Ecto neural progenitor cell (in vitro differentiated cells): ENCODE results near the gene ATP9B.
"Not testable (repeated sequence)": the region's sequence is repeated elsewhere in the genome, so short reads cannot be mapped to it uniquely, and the experiment has no call there.

ENCODE experiments used
- DNase-seq: peaks from one replicate; pipeline ENCODE4 v3.0.0-alpha.2; 2018; ENCODE audit warnings: low spot score

The ATP9B gene

DNA sequence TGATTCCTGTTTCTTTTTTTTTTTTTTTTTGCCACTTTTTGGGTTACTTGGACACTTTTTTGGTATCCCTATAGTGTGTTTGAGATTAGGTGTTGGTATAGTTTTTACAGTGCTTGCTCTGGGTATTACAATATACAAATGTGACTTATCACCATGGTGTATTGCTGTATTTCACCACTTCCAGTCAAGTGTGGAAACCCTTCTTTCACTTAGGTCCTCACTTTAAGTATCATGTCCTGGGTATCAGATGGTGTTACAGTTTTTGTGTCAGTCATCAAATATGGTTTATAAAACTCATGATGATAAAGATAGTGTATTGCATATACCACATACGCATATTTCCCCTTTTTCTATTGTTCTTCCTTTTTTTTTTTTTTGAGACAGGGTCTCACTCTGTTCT is 1.8 kb downstream of the ATP9B start:
- DNase-seq = no peak

DNA sequence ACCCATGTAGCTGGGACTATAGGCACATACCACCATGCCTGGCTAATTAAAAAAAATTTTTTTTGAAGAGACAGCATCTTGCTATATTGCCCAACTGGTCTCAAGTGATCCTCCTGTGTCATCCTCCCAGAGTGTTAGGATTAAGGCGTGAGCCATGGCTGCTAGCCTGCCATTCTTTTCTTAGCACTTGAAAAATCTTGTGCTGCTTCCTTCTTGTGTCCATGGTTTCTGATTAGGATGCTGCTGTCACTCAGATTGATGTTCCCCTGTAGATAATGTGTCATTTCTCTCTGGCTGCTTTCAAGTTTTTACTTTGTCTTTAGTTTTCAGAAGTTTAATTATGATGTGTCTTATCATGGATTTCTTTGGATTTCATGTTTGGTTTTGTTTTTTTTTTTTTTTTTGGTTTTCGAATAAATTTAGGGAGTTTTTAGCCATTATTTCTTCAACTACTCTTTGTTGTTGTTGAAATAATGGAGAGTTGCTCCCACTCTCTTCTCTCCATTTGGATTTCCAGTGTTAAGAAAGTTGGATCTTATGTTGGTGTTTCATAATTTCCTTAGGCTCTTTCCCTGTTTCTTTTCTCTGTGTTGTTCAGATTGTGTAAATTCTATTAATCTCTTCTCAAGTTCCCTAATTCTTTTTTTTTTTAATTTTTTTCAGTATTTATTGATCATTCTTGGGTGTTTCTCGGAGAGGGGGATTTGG is 2.5 kb downstream of the ATP9B start:
- DNase-seq = peak; percentile 17

DNA sequence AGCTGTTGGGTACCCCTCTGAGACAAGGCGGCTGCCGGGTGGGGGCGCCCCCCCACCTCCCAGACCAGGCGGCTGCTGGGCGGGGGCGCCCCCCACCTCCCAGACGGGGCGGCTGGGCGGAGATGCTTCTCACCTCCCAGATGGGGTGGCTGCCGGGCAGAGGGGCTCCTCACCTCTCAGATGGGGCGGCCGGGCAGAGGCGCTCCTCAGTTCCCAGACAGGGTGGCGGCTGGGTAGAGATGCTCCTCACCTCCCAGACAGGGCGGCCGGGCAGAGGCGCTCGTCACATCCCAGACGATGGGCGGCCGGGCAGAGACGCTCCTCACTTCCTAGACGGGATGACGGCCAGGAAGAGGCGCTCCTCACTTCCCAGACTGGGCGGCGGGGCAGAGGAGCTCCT is 3.5 kb downstream of the ATP9B start:
- not testable (repeated sequence) for DNase-seq

DNA sequence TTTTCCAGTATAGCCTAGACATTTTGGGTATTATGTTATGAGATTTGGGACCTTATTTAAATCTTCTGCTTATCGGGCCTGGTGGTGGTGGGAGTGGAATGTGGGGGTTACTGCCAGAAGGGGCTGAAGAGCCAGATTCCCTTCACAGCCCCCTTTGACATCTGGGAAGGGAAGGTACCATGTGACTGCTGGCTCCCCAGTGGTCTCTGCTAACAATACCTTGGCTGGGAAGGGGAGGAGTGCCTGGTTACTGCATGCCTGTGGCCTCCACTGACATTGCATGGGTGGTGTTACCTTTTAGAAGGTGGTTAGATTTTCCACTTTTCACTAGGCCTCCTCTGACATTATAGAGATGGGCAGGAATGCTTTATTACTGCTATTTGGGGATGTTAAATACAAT is 8.0 kb downstream of the ATP9B start:
- no peak for DNase-seq

DNA sequence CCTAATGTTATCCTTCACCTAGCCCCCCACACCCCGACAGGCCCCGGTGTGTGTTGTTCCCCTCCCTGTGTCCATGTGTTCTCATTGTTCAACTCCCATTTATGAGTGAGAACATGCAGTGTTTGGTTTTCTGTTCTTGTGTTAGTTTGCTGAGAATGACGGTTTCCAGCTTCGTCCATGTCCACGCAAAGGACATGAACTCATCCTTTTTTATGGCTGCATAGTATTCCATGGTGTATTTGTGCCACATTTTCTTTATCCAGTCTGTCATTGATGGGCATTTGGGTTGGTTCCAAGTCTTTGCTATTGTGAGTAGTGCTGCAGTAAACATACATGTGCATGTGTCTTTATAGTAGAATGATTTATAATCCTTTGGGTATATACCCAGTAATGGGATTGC is 9.6 kb downstream of the ATP9B start:
- not testable (repeated sequence) for DNase-seq

DNA sequence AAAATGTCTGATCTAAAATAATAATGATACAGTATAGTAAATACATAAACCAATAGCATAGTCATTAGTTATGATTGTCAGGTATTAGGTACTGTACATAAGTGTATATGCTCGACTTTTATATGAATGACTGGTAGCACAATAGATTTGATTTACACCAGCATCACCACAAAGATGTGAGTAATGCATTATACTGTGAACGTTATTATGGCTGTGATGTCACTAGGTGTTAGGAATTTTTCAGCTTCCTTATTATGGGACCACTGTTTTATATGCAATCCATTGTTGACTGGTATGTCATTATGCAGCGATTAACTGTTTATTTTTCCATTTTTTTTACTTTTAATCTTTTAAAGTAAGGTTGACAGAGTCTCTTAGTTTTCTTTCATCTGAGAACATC is 23.7 kb downstream of the ATP9B start:
- DNase-seq = no peak

DNA sequence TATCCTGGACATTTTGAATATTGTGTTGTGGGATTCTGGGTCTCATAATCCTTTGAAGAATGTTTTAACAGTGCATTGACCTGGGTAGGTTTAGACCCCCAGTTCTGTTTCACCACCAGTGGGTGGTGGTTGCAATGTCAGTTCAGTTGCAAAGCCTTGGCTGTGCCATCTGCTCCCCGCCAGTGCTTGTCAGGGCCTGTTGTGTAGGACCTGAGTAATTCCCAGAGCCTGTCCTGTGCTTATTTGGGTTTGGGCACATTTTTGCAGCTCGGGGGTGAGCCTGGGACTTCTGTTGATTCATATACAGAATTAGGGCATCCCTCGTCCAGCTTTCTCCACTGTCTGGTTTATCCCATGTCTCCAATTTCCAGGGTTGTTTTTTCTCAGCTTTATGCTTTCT is 24.8 kb downstream of the ATP9B start:
- DNase-seq = no peak

DNA sequence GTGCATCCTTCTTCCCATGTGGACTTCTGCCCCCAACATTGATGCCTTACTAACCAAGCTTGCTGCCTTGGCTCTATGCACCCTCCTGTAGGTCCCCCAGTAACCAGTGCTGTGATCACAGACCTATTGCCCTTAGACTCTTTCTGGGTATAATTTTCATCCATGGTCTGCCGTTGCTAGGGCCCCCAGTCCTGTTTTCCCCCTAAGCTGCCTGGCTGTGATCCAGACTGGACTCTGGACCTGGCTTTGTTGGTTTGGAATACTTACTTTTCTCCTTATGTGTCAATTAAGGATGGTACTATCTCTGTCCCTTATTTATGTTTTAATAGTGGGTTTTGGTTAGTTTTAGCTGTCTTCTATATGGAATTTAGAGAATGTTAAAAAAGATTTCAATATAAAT is 26.0 kb downstream of the ATP9B start:
- DNase-seq = no peak

DNA sequence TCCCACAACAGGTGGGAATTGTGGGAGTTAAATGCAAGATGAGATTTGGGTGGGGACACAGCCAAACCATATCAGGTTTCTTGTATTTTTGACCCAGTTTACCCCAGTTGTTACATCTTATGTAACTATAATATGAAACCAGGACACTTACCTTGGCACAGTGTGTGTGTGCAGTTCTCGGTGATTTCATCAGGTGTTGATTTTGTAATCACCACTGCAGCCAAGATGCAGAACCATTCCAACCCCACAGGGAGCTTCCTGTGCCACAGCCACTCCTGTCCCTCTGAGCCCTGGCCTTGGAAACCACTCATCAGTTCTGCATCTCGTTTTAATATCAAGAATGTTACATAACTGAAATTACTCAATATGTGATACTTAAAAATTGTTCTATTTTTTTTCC is 31.8 kb downstream of the ATP9B start:
- DNase-seq = no peak

DNA sequence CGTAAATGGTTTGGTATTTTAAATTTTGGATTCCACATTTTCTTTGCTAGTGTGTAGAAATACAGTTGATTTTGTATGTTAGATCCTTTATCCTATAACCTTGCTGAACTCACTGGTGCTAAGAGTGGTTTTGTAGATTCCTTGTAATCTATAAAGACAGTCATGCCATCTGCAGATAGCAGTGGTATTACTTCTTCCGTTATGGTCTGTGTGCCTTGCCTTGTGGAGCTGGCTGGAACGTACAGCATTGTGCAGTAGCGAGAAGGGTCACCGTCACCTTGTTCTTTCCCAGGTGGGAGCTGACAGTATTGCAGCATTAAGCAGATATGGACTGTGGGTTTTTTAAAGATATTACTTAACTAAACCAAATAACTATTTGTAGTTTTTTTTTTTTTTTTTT is 33.7 kb downstream of the ATP9B start:
- DNase-seq = no peak

DNA sequence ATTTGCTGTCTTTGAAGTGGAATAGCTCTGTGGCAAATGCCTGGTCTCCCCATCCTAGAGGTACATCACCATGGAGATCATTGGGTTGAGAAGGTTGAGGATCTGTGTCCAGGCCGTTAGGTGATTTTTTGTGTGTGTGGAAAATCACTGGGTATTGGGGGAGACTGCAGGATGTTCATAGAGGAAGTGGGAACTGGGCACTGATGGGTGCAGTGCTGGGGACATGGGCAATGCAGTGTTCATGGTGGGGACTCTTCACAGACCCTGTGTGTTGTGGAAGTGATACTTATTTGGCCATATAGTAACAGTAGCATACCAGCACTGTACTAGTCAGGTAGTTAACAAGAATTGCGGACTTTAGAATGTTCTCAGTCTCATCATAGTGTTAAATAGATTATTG is 34.9 kb downstream of the ATP9B start:
- no peak for DNase-seq

DNA sequence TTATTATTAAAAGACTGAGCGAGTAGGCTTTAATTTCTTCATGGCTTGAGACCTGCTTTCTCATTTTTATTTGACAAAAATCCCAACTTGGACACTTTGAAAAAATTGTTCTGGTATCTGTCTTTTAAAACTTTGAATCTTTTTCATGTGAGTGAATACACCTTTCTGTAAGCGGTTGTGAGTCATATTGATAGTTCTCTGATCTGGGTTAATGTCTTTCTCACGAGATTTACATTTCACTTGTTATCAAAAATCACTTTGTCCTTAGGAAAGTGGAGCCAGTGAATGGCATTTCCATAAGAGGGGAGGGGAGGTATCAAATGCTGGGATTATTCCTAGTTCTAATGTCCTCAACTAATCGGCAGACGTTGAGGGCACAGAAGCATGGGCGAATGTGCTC is 36.3 kb downstream of the ATP9B start:
- DNase-seq = no peak

DNA sequence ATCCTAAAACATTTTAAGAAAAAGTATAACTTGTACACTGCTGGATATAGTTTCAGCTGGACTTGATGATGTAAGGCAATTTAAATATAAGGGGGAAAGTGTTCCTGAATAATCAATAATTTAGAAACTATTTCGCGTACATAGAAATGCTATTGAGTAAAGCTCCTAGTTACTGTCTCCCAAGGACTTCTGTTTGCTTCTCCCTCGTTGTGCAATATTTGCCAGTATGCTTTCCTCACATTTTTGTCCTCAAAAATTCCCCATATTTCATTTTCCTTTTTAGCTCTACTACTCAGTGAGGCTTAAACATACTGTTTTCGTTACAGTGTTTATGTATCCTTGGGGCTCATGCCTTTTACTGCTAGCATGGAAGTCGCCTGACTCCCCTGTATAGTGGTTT is 36.9 kb downstream of the ATP9B start:
- DNase-seq = no peak

DNA sequence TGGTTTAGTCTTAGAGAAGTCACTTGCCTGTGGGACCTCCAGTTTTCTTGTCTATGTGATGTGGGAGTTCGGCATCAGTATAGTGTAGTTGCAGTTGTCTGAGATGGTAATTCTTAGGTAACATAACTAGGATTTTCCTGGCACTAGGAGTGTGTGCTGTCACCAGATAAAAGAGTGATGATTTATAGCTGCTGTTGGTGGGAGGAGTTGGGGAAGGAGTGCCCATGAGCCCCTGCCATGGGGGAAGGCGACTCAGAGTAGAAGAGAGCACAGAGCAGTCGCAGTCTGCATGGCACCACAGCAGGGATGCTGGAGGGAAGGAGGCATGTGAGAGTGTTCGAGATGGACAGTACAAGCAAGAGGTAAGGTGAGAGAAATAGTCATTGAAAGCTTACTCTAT is 38.7 kb downstream of the ATP9B start:
- DNase-seq = no peak

DNA sequence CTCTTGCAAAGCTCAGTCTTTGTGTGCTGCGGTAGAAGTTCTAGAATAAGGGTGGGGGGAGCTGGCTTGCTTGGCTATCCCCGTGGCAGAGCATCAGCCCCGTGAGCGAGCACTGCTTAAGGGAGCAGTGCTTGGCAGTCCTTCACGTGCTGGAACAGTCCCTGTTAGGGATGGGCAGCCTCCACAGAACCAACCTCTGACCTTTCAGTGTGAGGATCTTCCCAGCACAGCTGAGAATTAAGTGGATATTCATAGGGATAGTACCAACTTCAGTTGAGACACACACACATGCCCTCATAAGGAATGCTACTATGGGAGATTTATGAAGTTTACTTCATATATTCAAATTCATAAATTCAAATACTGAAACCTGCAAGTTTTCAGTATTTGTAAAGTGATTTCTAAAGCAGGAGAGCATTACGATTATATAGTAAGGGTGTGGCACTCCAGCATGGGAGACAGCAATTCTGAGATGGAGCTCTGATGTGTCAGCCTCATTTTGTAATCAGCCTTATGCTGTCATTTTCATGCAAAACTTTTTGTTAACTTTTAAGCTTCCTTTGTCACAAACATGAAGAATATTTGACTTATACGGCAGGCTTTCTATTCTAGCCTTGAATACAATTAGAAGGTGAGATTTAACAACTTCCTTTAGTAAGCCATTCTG is 39.5 kb downstream of the ATP9B start:
- no peak for DNase-seq

DNA sequence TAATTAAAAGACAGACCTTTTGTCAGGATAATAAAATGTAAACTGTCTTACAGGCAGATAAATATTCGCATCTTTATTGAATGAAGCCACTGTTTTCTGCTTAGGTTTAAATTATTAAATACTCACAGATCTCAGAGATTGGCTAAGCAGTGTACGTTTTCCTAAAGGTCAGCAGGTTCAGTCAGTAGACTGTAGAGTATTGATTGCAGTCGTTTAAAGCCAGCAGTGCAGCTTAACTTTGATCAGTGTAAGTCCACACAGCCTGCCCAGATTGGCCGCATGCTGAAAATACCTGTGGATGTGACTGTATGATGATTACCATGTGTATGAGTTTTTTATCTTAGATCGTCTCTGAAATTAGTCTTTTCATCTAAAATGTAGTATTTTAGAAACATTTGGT is 42.3 kb downstream of the ATP9B start:
- no peak for DNase-seq

DNA sequence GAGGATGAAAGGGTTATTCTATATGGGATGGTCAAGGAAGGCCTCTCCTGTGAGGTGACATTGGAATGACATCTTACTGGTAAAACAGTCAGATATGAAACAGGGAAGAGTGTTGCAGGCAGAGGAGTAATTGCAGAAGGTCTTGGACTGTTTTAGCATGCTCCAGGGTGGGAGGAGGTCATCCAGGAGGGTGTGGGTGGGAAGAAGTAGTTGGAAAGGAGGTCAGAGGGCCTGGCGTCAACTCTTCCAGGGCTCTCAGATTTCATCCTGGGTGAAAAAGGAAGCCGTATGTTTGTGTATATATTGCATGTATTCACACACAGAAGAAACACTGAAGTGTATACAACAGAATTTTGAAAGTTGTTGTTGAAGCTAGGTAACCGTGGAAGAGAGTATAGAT is 48.2 kb downstream of the ATP9B start:
- DNase-seq = no peak

DNA sequence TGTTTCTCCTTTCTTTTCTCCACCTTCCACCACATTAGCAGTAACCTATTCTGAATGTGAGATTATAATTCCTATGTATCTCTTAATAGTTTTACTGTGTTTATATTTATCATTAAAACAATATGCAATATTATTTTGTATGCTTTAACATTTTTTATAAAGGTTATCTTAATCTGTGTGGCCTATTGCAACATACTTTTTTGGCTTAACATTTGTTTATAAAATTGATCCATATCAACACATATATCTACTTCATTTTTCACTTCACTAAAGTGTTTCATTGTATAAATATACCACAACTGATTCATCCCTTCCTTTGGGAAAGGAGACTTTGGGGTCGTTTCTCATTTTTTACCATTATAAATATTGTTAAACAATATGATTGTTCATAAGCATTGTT is 48.6 kb downstream of the ATP9B start:
- no peak for DNase-seq

DNA sequence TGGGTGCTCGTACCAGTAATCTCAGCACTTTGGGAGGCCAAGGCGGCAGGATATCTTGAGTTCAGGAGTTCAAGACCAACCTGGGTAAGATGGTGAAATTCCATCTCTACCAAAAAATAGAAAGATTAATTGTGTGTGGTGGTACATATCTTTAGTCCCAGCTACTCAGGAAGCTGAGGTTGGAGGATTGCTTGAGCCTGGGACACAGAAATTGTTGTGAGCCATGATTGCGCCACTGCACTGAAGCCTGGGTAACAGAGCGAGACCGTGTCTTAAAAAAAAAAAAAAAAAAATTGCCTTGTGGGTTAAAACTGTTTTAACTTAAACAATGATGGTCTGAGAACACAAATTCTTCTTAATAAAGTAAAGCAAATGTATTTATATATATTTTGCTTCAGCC is 49.6 kb downstream of the ATP9B start:
- no peak for DNase-seq

DNA sequence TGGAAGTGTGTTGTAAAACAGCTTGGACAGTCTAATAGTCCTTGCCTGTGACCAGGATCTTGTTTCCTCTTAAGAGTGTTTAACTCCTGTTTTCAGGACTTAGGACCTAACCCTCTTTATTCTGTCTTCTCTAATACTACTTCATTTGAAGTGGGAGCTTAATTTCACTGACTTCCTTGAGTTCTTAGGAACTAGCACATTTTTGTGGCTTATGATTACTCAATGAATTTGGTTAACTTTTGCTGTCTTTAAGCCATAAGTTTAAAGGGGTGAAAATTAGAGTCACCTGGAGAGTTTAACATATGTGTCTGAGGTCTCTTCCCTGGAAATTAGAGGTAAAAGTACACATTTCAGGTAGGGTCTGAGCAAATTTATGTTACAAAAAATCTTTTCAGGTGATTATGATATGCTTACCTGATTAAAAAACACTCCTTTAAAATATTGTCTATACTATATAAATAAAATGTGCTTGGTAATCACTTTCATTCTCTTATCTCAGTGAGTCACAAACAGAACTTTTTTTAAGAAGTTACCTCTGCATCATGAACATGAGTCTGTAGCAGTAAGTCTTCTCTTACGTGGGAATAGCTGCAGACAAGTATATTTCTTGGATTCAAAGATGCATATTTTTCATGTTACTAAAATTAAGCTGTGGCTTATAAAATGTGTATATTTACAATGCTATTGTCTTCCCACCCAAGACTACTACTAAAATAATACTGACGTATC is 52.7 kb downstream of the ATP9B start:
- no peak for DNase-seq

DNA sequence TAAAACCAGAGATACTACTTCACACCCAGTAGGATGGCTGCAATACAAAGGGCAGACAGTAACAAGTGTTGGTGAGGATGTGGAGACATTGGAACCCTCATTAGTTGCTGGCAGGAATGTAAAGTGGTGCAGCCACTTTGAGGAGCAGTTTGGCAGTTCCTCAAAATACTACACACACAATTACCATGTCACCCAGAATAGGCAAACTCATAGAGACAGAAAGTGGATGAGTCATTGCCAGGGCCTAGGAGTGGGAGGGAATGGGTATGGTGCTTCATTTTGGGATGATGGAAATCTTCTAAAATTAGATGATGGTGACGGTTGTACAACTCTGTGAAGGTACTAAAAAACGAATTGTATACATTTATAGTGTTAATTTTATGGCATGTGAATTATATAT is 54.8 kb downstream of the ATP9B start:
- no peak for DNase-seq

DNA sequence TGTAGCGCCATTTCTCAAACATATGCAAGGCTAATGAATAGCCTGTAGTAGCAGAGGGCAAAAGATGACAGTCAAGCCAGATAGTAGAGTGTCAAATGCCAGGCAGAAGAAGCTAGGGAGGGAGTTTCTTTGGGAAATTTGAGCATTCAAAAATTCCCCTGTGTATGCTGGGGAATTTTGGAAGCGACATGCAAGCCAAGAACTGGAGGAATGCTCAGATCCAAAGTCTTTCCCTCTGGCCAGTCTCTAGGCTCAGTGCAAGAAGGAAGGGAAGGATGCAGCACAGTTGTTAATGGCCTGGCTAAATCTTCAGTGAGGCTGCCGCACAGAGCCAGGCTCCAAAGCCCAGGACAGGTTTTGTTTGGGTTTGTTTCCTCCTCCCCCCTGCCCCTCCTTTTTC is 59.9 kb downstream of the ATP9B start:
- DNase-seq = no peak

DNA sequence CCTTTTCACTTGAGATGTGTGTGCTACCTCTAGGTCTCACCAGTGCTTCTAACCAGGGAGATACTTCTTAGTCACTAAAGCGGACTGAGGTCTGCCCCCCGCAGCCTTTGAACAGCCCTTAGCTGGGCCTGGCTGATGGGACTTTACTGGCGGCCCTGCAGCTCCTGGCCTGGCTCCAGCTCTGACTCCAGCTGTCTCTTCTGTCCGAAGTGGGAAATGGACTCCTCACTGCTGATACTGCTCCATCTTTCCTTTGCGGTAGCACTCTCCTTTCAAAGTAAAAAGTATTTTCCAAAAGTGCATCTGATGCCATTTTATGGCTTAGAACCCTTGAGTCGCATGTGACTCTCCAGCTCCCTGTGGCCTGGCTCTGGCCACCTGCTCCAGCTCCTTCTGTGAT is 64.5 kb downstream of the ATP9B start:
- DNase-seq = no peak

DNA sequence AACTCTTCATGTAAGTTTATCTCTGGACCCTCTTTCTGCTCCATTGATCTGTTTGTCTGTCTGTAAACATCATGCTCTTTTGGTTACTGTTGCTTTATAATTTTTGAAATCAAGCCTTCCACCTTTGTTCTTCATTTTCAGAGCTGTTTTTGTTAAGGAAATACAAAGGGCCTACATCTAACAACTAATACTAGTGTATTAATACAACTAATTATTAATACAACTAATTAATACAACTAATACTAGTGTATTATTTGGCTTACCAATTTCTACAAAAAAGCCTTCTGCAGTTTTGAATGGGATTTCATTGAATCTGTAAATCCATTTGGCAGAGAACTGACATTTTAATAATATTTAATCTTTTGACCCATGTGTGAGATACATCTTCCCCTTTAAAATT is 66.7 kb downstream of the ATP9B start:
- no peak for DNase-seq
